Left forelimb (tissue), 1 donor: Measurements from ENCODE around the gene FNDC7.
A peak's percentile ranks its signal among the peaks of the same experiment; 100 is the strongest.
"Not testable (repeated sequence)": the region's sequence is repeated elsewhere in the genome, so short reads cannot be mapped to it uniquely, and the experiment has no call there.

ENCODE experiments used
- DNase-seq: peaks from one replicate; pipeline ENCODE4 v3.0.0-alpha.2; 2018; ENCODE audit warnings: low spot score

Gene FNDC7

DNA sequence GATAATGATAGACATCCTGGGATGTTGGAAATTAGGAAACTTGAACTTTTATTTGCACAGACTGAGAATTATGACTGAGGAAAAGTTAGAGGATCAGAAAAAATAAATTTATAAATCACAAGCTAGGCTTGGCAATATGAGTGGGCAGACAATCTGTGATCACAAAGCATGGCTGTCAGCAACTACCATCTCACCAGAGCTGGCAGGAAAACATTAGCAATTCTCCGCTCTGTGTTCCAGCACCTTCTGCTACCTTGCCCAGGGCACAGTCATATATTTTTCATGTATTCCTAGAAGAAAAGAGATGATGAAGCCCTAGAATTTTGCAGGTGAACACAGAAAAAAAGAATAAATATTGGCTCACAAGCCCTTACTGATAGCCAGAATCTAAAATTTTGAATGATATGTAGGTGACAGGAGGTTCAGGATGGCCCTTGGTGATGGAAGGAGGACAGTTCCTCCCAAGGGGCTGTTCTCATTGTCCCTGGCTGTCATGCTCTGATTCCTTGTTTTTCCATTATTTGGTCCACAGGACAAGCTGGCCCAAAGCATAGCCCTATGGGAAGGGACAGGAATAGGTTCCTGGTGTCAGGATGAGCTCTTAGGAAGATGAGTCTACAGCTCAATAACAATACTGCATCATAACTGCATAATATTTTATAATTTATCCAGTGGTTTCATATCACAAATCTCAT, 21.6 kb downstream of the FNDC7 start:
- no peak for DNase-seq

DNA sequence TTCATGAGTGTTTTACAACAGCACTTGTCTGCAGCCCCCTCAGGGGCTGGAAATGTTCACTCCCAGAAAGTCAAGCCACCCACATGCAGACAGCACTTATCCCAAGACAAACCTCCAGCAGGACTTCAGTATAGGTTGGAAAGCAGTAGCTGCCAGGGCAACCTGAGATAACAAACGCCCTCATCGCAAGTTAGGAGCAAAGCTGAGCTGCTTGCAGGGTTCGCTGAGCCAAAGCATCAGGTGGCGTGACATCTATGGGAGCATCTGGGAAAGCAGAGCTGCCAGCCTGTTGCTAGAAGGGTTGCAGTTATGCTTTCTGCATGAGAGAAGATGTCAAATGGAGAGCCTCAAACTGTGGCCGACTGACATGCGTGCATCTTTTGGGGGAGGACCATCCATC, 29.5 kb downstream of the FNDC7 start:
- DNase-seq = no peak

DNA sequence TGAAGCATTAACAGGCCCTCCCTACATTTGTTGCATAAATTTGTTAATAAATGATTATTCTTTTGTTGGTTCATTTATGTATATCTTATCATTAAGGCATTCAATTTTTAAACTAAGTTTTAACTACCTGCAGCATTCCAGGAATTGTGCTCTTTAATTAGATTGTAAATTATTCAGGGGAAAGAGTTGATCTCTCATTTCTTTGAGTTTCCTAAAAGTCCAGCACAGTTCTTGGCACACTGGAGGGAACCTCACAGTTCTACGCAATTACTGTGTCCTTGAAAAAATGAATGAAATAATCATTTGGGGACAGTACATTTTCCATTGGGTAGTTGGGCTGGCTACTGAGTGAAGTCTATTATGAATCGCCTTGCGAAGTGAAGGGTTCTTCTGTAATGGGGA, 33.3 kb downstream of the FNDC7 start:
- DNase-seq = no peak

DNA sequence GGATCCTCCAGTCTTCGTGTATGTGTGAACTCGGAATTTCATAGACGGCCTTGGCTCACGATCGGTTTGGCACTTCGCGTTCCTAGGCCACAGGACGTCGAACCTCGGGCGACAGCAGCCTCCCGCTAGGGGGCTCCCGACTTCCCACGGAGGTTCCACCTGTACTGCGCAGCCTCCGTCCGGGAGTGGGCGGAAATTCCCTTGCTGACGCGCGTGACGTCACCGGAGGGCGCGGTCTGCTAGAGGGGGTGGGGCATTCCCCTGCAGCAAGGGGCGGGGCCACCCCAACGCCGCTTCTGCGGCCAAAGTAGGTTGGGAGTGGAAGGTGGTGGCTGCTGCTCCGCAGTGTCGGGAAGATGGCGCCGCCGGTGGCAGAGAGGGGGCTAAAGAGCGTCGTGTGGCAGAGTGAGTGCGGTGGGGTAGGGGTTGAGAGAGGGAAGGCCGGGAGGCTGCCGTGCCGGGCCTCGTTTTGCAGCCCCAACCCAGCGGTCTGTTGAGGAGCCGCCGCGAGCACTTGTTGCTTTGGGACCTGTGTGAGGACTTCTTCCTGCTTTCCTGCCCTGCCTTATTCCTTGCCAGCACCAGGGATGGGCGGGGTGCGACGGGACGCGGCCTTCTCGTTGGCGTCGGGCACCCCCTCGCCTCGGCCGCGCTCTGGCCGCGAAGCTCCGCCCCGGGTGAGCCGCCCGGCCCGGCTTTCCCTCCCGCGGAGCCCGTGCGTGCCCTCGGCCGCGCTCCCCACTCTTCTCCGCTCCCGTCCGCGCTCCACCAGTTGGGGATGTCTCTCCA, 33.9 kb downstream of the FNDC7 start, which contains the start of gene STXBP3:
TSS of gene STXBP3 (plus strand) at position 293 of the 789 bp plus-strand sequence. CDS start at position 357, 64 bp downstream.
- peak; percentile 99 for DNase-seq

DNA sequence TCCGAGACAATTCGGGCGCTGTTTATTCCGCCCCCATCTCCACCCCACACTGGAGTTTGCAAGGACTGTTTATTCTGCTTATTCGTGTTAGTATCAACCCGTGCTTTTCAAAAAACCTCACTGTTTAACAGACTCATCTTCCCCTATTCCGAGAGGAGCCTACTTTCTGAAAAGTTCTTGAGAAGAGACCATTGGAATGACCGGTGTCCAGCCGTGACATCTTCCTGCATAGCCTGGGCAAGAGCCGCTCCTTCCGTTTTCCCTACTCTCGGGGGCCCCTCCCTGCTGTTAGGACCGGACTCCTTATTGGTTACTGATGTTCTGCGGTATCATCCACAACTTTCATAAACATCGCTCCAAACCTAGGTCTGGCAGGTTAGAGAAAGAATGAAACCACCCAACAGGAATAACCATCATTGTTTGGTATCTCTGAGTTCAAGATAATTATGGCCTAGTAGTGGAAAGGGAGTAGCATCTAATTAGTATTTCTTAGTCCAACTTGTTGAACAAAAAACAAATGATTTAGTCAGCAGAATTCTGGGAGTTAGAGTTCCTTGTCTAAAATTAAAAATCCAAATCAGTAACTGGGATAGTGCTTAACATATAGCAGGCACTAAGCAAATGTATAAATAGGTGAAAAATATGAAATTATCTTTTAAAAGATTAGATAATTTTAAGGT, 34.6 kb downstream of the FNDC7 start:
- DNase-seq = peak; percentile 82

DNA sequence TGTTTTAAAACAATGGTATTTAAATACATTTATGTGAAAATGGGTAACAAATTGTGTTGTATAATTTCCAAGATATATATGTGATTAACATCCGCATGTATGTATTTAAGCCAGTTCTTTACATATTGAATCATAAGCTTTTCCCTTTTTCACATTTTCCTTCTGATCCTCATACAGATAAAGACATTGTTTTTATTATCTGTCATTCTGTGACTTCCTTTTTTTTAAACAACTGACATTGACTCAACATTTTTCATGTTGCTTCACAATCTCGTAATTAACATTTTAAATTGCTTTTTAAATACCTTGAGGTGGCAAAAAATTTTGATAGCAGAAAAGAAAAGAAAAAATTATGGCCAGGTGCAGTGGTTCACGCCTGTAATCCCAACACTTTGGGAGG, 35.2 kb downstream of the FNDC7 start:
- DNase-seq = no peak

DNA sequence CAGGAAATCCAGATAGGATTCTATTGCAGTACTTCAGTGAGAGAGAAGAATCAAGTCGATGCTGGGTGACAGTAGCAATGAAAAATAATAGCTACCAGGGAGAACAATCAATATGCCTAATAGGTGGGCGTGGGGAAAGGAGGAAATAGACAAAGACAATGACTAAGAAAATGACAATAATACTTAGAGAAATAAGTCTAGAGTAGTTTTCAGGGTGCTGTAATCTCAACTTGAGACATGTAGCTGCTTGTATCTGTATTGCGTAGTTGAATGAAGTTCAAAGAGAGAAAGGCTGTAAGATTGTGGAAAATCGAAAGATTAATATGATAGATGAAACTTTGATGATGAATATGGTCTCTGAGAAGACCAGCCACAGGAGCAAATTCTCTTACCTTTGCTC, 36.4 kb downstream of the FNDC7 start:
- no peak for DNase-seq

DNA sequence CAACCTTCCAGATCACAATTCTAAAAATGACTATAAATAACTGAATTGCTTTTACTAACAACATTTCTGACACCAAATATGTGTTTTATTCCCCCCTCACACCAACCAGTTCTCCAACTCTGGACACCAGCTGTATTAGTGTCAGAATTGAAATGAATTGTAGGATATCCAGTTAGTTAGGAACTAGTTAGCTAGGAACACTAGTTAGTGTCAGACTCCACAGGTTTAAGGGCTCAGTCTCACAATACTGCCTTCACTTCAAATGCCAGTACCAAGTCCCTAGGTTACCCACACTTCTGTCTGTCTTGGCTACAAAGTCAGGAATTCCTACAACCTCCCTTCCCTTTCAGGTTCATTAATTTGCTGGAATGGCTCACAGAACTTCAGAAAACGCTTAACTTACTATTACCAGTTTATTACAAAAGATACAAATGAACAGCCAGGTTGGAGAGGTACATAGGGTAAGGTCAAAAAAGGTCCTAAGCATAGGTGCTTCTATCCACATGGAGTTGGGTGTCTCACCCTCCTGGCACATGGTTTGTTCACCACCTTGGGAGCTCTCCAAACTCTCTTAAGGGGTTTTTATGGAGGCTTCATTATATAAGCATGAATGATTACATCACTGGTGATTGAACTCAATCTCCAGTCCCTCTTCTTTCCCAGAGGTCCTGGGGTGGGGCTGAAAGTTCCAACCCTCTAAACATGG, 37.9 kb downstream of the FNDC7 start:
- DNase-seq = no peak

DNA sequence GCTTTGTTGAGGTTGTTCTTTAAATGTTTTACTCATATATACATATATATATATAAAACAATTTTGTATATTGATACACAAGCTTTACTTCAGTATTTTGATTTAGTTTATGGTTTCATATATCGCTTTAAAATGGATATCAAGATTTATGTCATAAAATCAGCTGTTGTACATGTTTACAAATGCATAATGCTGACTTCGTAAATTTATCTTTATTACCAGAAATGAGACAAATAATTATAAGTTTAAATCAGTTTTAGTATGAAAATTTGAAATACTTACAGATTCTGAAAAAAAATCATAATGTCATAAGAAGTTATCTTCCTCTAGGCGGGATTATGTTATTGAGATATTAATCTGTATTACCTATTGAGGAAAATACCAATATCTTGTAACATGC, 40.7 kb downstream of the FNDC7 start:
- no peak for DNase-seq

DNA sequence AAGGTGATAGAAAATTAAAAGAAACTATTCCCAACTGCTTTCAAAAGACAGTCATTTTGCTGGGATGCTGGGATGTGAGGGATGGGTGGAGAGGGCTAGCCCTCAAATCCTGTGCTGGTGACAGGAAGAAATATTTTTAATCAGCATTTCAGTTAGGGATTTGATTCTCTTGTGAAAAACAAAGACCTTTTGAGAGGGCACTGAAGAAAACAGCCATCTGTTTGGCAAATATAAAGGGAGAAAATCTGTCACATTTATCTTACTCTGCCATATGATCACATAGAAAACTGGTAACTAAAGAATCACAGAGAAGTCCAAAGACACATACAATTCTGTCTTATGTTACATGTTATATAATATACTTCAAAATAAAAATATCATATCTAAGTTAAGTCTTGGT, 46.1 kb downstream of the FNDC7 start:
- DNase-seq = no peak

DNA sequence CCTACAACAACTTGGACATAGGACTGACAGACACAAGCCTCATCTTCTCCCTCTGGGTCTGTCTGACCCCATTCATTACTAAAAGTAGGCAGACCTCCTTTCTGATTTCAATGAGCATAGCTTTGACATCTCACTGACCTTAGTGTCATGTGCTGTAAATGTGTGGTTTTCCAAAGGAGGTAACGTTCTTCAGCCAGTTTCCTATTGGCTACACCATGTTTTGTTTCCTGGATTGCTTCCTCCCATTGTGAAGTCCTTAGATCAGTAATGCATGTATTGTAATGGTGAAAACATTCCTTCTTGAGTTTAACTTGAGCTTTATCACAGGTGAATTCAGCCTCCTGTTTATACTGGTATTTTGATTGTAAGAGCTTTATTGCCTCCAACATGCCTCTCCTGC, 54.4 kb downstream of the FNDC7 start:
- DNase-seq = no peak

DNA sequence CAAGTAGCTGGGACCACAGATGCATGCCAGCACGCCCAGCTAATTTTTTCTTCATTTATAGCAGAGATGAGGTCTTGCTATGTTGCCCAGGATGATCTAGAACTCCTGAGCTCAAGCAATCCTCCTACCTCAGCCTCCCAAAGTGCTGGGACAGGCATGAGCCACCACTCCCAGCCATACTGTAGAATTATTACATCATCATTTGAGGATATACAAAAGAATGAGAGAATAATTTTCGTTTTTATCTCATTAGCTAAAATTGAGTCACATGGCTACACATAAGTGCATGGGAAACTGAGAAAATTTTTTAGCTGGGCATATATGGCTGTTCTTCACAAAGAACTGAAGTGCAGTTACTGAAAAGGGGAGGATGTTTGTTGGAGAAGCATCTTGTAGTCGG, 55.0 kb downstream of the FNDC7 start:
- DNase-seq = no peak

DNA sequence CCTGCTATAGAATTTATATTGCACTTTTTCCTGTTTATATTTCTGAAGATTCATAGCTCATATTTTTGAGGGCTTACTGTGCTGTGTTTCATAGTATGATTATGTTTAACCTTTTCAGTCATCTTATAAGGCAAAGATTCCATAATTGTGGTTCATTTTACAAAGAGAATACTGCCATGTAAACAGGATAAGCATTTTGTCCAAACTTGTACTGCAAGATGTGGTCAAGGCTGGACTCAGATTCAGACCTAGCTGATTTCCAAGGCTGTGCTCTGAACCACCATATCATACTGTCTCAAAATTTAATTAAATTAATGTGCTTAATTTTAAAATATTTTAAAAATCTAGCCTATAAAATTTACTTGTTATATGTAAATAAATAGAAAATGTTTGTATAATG, 65.1 kb downstream of the FNDC7 start:
- no peak for DNase-seq

DNA sequence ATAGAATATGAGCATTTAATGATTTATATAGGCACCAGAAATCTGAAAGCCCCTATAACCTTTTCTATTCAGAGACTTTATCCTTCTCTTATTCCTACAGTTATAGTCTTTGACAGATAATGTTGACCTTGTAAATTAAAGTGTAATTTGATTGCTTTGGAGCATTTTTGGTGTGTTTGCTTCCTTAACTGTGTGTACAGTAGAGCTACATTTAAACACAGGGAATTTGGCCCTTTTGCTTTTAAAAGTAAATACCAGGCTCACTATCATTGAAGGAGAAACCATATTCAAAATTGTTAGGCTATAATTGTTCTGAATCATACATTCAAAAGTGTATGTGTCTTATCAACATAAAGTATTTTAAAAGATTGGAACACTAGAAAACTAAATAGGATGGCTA, 66.7 kb downstream of the FNDC7 start:
- DNase-seq = no peak

DNA sequence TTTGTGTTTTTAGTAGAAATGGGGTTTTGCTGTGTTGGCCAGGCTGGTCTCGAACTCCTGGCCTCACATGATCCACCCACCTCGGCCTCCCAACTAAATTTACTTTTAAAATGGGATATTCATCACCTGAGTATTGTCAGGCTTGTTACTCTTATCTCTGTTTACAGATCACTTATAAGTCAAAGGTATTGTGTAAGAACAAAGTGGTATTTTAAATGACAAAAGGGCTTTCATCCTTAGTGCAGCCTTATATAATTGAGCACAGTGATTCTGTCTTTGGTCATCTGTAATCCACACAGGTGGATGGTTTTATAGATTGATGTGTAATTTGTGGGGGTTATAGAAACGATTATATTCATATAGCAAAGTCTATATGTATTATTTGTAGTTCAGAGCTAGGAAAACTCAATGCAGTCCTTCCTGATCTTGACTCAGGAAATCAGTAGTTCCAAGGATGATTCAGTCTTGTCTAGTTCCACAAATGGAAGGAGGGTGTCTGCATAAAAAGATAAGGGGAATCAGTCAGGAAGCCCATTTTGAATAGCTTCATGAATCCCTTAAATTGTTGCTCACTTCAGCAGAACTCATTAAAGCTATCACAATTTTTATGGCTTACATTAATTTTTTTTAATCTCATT, 68.3 kb downstream of the FNDC7 start:
- DNase-seq = no peak

DNA sequence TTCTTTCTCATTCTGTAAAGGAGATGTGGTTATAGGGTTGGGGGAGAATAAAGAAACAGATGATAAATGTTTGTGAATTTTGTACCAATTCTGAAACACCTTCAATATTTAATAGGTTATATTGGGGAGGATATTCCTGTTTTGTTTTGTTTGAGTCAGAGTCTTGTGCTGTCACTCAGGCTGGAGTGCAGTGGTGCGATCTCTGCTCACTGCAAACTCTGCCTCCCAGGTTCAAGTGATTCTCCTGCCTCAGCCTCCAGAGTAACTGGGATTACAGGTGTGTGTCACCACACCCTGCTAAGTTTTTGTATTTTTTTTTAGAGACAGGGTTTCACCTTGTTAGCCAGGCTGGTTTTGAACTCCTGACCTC, 68.9 kb downstream of the FNDC7 start:
- not testable (repeated sequence) for DNase-seq

DNA sequence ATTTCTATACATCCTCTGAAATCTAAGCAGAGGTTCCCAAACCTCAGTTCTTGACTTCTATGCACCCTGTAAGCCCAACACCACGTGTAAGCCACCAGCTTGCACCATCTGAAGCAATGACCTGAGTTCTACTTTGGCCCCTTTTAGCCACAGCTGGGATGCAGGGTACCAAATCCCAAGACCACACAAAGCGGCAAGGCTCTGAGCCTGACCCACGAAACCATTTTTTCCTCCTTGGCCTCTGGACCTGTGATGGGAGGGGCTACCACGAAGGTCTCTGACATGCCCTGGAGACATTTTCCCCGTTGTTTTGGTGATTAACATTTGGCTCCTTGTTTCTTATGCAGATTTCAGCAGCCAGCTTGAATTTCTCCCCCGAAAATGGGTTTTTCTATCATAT, 72.6 kb downstream of the FNDC7 start:
- DNase-seq = no peak

DNA sequence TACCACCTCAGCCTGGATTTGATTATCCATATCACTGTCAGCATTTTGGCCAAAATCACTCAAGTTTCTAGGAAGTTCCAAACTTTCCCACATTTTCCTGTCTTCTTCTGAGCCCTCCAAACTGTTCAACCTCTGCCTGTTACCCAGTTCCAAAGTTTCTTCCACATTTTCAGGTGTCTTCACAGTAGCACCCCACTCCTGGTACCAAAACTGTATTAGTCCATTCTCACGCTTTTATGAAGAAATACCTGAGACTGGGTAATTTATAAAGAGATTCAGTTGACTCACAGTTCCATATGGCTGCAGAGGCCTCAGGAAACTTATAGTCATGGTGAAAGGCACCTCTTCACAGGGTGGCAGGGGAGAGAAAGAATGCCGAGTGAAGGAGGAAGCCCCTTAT, 73.2 kb downstream of the FNDC7 start:
- DNase-seq = no peak

DNA sequence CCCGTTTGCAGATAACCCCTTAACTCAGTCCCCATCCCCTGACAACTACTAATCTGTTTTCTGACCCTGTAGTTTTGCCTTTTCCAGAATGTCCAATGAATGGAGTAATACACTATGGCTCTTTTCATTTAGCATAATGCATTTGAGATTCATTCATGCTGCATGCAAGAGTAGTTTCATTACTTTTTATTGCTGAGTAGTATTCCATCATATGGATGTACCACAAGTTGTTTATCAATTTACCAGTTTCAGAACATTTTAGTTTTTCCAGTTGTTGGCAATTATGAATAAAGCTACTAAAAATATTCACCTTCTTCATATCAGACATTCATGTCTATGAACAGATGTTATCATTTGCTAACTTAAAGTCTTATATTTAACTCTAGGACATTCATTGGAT, 79.1 kb downstream of the FNDC7 start:
- DNase-seq = no peak
